GM12878 (cell line): Measurements from ENCODE around the gene COL9A3. TPM values are rescaled to one million over a fixed set of nuclear protein-coding genes. Genes with fewer than 3 reads are reported as not detected.

Experiments used
- ATF2 ChIP-seq: IDR thresholded peaks from 2 replicates; pipeline ENCODE4 v1.6.1; 2012; ENCODE audit warnings: low read length, inconsistent platforms
- ATF3 ChIP-seq: IDR thresholded peaks from 2 replicates; pipeline ENCODE4 v1.6.1; 2011; ENCODE audit warnings: low read depth, mild to moderate bottlenecking, low read length, moderate library complexity, borderline replicate concordance; ENCODE audit errors: extremely low read depth
- CBX5 ChIP-seq: sonication (generic); IDR thresholded peaks from 2 replicates; pipeline ENCODE4 v1.6.1; 2016; ENCODE audit warnings: low read depth, moderate library complexity, mild to moderate bottlenecking, inconsistent platforms
- EGR1 ChIP-seq, 2 experiments: IDR thresholded peaks; 1 replicate in 1 of 2; 2 replicates in 1 of 2; pipeline ENCODE4 v1.6.1; 2011 to 2012; ENCODE audit warnings: low read depth in 2 of 2, low read length in 2 of 2, borderline replicate concordance in 1 of 2, mild to moderate bottlenecking in 1 of 2, moderate library complexity in 1 of 2
- ESRRA ChIP-seq: IDR thresholded peaks from 2 replicates; pipeline ENCODE4 v1.6.1; 2012; ENCODE audit warnings: mild to moderate bottlenecking, low read length, improper control_type of control experiment
- FOS ChIP-seq: IDR thresholded peaks from 3 replicates; pipeline ENCODE4 v1.6.1; 2011; ENCODE audit warnings: borderline replicate concordance; ENCODE audit not compliant: insufficient read length; ENCODE audit errors: extremely low read depth
- IKZF2 ChIP-seq, 2 experiments: fragments of 450-650 bp; IDR thresholded peaks; 2 replicates each; pipeline ENCODE4 v1.6.1; 2017; ENCODE audit warnings: mild to moderate bottlenecking in 2 of 2, moderate library complexity in 2 of 2
- JUND ChIP-seq: IDR thresholded peaks from 2 replicates; pipeline ENCODE4 v1.6.1; 2012; ENCODE audit warnings: low read depth, mild to moderate bottlenecking, low read length, improper control_type of control experiment, moderate library complexity
- MTA2 ChIP-seq: fragments of 450-650 bp; IDR thresholded peaks from 2 replicates; pipeline ENCODE4 v1.6.1; 2016; ENCODE audit warnings: low read depth, mild to moderate bottlenecking, moderate library complexity
- MYC ChIP-seq: IDR thresholded peaks from 2 replicates; pipeline ENCODE4 v1.6.1; 2011; ENCODE audit warnings: mild to moderate bottlenecking, low read length, moderate library complexity, inconsistent platforms; ENCODE audit not compliant: insufficient read depth, insufficient replicate concordance, insufficient read length, severe bottlenecking
- PRDM15 ChIP-seq: fragments of 450-650 bp; formaldehyde crosslinking; IDR thresholded peaks from 2 replicates; pipeline ENCODE4 v1.4.0; 2020; ENCODE audit warnings: mild to moderate bottlenecking, moderate library complexity
- RUNX3 ChIP-seq: IDR thresholded peaks from 2 replicates; pipeline ENCODE4 v1.6.1; 2012; ENCODE audit warnings: low read length, inconsistent platforms
- TCF12 ChIP-seq: IDR thresholded peaks from 2 replicates; pipeline ENCODE4 v1.6.1; 2011; ENCODE audit warnings: low read depth, mild to moderate bottlenecking, low read length
- TCF7 ChIP-seq: IDR thresholded peaks from 2 replicates; pipeline ENCODE4 v1.6.1; 2014; ENCODE audit warnings: antibody characterized with exemption, borderline replicate concordance
- ZBTB4 ChIP-seq: fragments of 450-650 bp; formaldehyde crosslinking; IDR thresholded peaks from 2 replicates; pipeline ENCODE4 v1.4.0; 2022; ENCODE audit warnings: mild to moderate bottlenecking, moderate library complexity
- ZNF687 ChIP-seq: fragments of 450-650 bp; IDR thresholded peaks from 2 replicates; pipeline ENCODE4 v1.6.1; 2017; ENCODE audit warnings: mild to moderate bottlenecking, moderate library complexity
- polyA plus RNA-seq, 11 experiments: library from polyadenylated mRNA; depleted of rRNA in 4 of 11; unstranded in 6 of 11; stranded (reverse) in 5 of 11; fragments of >200 nt; fragmentation: Nextera tagmentation in 4 of 11; fragmentation: Illumina TruSeq in 1 of 11; extraction: Ambion mirVana in 4 of 11; extraction: Trizol in 1 of 11; gene quantifications; 1 replicate in 1 of 11; 2 replicates in 10 of 11; pipeline versions ENCODE4 v1.2.1 to v1.2.3, GENCODE V29; 2011 to 2016; ENCODE audit warnings: inconsistent platforms in 2 of 11, missing spikeins in 2 of 11, low read depth in 1 of 11
- total RNA-seq, 4 experiments: library from RNA; depleted of rRNA in 3 of 4; stranded (reverse); fragments of >200 nt in 3 of 4; fragmentation: Illumina TruSeq in 1 of 4; extraction: Trizol in 1 of 4; gene quantifications; 2 replicates each; pipeline versions ENCODE4 v1.2.1 to v1.2.3, GENCODE V29; 2013 to 2021

COL9A3 gene
- total and polyA plus RNA-seq, 10 of the 15 experiments (the other 5 are each of a cell fraction or from before 2014, with no cell fraction given) = 0.09 to 1.7 (median 0.63) TPM; not detected in 1

- no peak for TF ChIP-seq ATF3
- no peak for TF ChIP-seq JUND
- TF ChIP-seq EGR1 (IDR thresholded peaks at IDR 0.05; ENCODE audit: borderline replicate concordance in 1 of 2, low read depth in 2 of 2, low read length in 2 of 2) = peak in 1 of 2 experiments; percentile 36; a peak in 1 of 3 replicates
- no peak for TF ChIP-seq TCF12
- TF ChIP-seq RUNX3 = peak; percentile 2; the same call in 1 of the 2 replicates
- no peak for TF ChIP-seq MYC
- TF ChIP-seq CBX5 = no peak
- TF ChIP-seq PRDM15 (CRISPR knock-in tag) = no peak
- TF ChIP-seq MTA2 = no peak
- no peak for TF ChIP-seq ZBTB4 (CRISPR knock-in tag)
- no peak for TF ChIP-seq FOS
- no peak for TF ChIP-seq ATF2
- TF ChIP-seq ESRRA = no peak
- TF ChIP-seq IKZF2 (IDR thresholded peaks at IDR 0.05) = peak in 1 of 2 experiments; percentile 17; a peak in 1 of 4 replicates
- peak; percentile 88 for TF ChIP-seq ZNF687
- no peak for TF ChIP-seq TCF7
These were observed 45.0 kb downstream of the COL9A3 start, which contains the start of gene TCFL5 (continued) for GRCh38 chr20:62861726-62862336.
